ENCODE data around the gene XRCC2.

- no peak for TF ChIP-seq POLR2A (IDR thresholded peaks at IDR 0.05)
- TF ChIP-seq CTCF (IDR thresholded peaks at IDR 0.05): no peak
- TF ChIP-seq POLR2AphosphoS5 (IDR thresholded peaks at IDR 0.05): no peak
- no peak for TF ChIP-seq EP300 (IDR thresholded peaks at IDR 0.05)
Observed at GRCh38 chr7:152711444-152711944, 35.6 kb upstream of the XRCC2 start.
